ACC112 (cell line): Measurements from ENCODE around the gene PLD1.
A peak's percentile ranks its signal among the peaks of the same experiment; 100 is the strongest.
"Not testable (repeated sequence)": the region's sequence is repeated elsewhere in the genome, so short reads cannot be mapped to it uniquely, and the experiment has no call there.

Experiments used
- H2AFZ ChIP-seq: fragments of 200-600 bp; sonication (generic); one replicate; pipeline ENCODE4 v1.6.0; 2017; ENCODE audit warnings: antibody characterized with exemption, low read length; ENCODE audit not compliant: unreplicated experiment
- H3K27ac ChIP-seq: fragments of 200-600 bp; sonication (generic); 2 replicates; pipeline ENCODE4 v1.5.1; 2014; ENCODE audit warnings: low read depth, mild to moderate bottlenecking, antibody characterized with exemption, low read length, moderate library complexity
- H3K27me3 ChIP-seq: fragments of 200-600 bp; sonication (generic); 2 replicates; pipeline ENCODE4 v1.6.1; 2014; ENCODE audit warnings: mild to moderate bottlenecking, antibody characterized with exemption, low read length, moderate library complexity, mixed read lengths; ENCODE audit not compliant: insufficient read depth
- H3K36me3 ChIP-seq: fragments of 200-600 bp; sonication (generic); 2 replicates; pipeline ENCODE4 v1.6.1; 2016; ENCODE audit warnings: mild to moderate bottlenecking, antibody characterized with exemption, low read length, moderate library complexity, mixed read lengths; ENCODE audit not compliant: insufficient read depth
- H3K4me1 ChIP-seq: fragments of 200-600 bp; sonication (generic); one replicate; pipeline ENCODE4 v1.6.1; 2016; ENCODE audit warnings: low read length, mixed read lengths; ENCODE audit not compliant: insufficient read depth, unreplicated experiment, control insufficient read depth
- H3K4me3 ChIP-seq: fragments of 200-600 bp; sonication (generic); 2 replicates; pipeline ENCODE4 v1.5.1; 2014; ENCODE audit warnings: mild to moderate bottlenecking, low read depth, low read length
- H3K79me2 ChIP-seq: fragments of 200-600 bp; sonication (generic); one replicate; pipeline ENCODE4 v1.6.0; 2016; ENCODE audit warnings: low read length; ENCODE audit not compliant: control insufficient read depth, unreplicated experiment, insufficient read depth

Gene PLD1

DNA sequence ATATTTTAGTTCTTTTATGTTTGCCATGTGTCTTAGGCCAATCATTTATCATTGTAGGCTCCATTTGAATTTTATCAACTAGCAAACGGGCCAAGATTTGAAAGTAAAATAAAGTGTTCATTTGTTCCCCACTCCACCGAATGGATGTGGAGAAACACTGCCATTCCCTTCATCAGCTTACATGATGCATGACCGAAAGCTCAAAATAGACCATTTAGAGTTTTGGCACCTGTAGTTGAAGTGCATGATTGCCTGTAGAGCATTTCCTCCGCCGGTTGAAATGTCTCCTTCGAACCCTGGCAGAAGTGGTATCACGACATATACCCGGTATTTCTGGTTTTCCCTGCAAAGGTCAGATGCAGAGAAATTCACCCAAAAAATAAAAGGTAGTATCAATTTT lies 165.6 kb downstream of the PLD1 start:
- no peaks in the 10 kb centered on the region for H3K27me3 ChIP-seq
- H3K79me2 ChIP-seq, result no peaks in the 10 kb centered on the region
- H3K36me3 ChIP-seq, result no peaks in the 10 kb centered on the region
- H3K4me1 ChIP-seq, result peaks cover 15% of the 10 kb centered on the region
- no peak overlapping the region for H3K4me3 ChIP-seq
- no peak overlapping the region for H2AFZ ChIP-seq
- no peak overlapping the region for H3K27ac ChIP-seq

DNA sequence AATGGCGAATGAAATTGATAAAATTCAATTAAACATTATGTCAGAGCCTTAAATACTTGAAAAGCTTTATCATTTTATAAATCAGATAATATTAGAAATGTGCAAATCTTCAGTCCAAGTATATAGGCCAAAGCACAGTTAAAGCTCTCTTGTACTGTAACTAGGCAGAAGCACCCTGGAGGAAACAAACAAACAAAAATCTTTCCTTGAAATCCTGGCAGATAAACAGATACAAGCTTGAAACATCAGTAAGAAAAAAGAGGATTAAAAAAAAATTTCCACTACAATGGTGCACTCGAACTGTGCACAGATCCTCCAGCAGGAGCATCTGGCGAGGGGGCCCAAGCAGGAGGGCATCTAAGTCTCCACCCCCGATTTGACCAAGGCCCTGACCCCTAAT lies 166.6 kb downstream of the PLD1 start:
- Histone ChIP-seq H3K27me3 (no peaks in the 10 kb centered on the region), H3K4me1 (peaks cover 15% of the 10 kb centered on the region), H3K27ac (no peak overlapping the region)

DNA sequence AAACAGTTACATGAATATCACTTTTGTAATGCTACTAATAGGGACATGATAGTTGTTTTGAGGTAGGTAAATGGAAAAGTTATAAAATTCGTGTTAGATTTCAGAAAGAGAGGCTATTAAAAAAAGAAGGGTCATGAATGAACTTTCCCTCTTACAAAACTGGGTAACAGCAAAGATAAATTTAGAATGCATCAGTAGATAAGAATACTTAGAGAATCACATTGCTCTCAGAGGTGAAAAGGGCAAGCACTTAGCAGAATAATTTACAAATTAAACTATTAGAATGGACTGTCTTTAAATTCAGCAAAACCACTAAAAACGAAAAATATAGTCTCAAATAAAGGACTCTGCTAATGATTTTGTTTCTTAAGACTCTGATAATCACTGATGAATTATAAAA lies 167.2 kb downstream of the PLD1 start:
- no peak overlapping the region for H3K27ac ChIP-seq
- peaks cover 7% of the 10 kb centered on the region; the same call in 1 of the 2 replicates for H3K36me3 ChIP-seq
- H3K79me2 ChIP-seq, result no peaks in the 10 kb centered on the region
- no peak overlapping the region for H2AFZ ChIP-seq
- no peak overlapping the region for H3K4me3 ChIP-seq
- peaks cover 15% of the 10 kb centered on the region for H3K4me1 ChIP-seq
- no peaks in the 10 kb centered on the region for H3K27me3 ChIP-seq

More for the DNA sequence above, 166.6 kb downstream of the PLD1 start:
- H2AFZ ChIP-seq, result no peak overlapping the region
- H3K79me2 ChIP-seq, result no peaks in the 10 kb centered on the region
- H3K36me3 ChIP-seq, result peaks cover 2% of the 10 kb centered on the region; the same call in 1 of the 2 replicates
- no peak overlapping the region for H3K4me3 ChIP-seq

DNA sequence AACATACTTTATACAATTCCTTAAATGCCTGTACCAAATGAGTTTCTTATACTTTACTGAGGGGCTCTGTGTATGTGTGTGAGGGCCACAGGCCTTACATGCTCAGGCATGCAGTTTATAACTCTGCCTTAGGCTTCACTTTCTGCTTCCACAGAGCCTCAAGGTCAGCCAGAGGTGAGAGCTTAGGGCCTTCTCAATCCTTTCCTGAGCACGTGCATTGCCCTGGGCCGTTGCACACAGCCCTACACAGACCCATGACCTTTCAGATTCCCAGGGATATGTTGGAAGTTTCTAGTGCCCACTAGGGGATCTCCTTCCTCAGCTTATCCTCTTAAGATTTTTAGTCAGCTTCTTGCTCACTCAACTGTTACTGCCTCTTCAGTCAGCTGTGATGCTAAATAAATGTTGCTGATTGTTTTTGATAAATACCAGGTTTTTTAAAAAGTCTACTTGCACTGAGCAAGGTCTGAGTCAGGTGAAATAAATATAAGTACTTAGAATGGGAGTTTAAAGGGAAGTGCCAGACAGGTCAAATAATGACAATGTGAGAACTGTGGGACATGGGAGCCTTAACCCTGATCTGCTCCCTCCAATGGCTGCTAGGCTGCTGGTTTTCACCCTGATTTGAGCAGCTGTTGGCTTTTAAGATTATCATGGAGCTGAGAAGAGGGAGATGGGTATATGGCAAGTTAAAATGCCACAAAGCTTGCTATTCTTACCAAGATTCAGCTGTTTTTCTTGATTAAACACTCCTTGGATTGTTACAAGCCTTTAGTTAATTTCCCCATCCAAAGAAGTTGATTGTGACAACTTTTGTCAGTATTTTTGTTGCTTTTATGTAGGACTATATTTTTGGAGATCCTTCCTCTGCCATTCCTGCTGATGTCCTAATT lies 169.5 kb downstream of the PLD1 start:
- H2AFZ ChIP-seq, result no peak overlapping the region
- H3K36me3 ChIP-seq, result peaks cover 10% of the 10 kb centered on the region; the same call in 1 of the 2 replicates
- peaks cover 11% of the 10 kb centered on the region for H3K4me1 ChIP-seq
- no peaks in the 10 kb centered on the region for H3K27me3 ChIP-seq
- H3K27ac ChIP-seq, result peak overlapping the region; percentile 2
- H3K4me3 ChIP-seq, result no peak overlapping the region
- H3K79me2 ChIP-seq, result no peaks in the 10 kb centered on the region

DNA sequence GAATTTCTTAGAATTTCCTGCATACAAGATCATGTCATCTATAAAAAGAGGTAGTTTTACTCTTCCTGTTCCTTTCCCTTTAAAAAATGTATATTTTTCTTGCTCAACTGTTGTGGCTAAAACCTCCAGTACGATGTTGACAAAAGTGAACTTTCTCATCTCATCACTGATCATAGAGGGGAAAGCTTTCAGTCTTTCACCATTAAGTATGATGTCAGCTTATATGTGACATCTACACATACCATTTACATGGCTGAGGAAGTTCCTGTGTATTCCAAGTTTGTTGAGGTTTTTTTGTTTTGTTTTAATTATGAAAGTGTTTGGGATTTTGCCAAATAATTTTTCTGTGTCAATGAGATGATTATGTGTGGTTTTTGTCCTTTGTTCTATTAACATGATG lies 173.6 kb downstream of the PLD1 start:
- peaks cover 10% of the 10 kb centered on the region; the same call in 1 of the 2 replicates for H3K36me3 ChIP-seq
- no peak overlapping the region for H2AFZ ChIP-seq
- no peaks in the 10 kb centered on the region for H3K27me3 ChIP-seq
- H3K4me1 ChIP-seq, result peaks cover 11% of the 10 kb centered on the region
- no peaks in the 10 kb centered on the region for H3K79me2 ChIP-seq
- no peak overlapping the region for H3K27ac ChIP-seq
- H3K4me3 ChIP-seq, result no peak overlapping the region

DNA sequence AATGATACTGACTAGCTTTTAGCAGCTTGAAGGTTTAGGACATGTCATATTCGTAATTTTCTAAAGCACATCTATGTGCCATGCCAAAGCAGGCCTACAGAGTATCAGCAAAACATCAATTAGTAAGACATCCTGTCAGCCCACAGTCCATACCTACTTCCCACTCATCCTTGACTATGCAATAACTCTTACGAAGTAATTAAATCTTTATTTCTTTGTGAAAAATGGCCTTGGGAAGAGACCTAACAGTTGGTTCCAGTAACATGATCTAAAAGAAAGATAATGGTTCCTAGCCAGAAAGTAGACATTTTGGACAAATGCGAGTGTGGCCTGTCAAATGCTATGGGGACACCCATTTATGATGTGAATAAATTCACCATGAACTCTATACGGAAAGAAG lies 177.5 kb downstream of the PLD1 start:
- Histone ChIP-seq H3K79me2 (no peaks in the 10 kb centered on the region), H3K4me3 (no peak overlapping the region), H3K4me1 (no peaks in the 10 kb centered on the region), H3K27me3 (no peaks in the 10 kb centered on the region), H3K36me3 (0 out of 2 replicates have a peak, but pooled peaks cover 3% of the 10 kb centered on the region), H3K27ac (no peak overlapping the region), H2AFZ (no peak overlapping the region)

DNA sequence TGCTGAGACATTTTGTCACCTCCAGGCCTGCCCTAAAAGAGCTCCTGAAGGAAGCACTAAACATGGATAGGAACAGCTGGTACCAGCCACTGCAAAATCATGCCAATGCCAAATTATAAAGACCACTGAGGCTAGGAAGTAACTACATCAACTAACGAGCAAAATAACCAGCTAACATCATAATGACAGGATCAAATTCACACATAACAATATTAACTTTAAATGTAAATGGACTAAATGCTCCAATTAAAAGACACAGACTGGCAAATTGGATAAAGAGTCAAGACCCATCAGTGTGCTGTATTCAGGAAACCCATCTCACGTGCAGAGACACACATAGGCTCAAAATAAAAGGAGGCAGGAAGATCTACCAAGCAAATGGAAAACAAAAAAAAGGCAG lies 183.5 kb downstream of the PLD1 start:
- H3K36me3 ChIP-seq, H3K79me2 ChIP-seq, H3K27ac ChIP-seq, H2AFZ ChIP-seq, H3K27me3 ChIP-seq, H3K4me1 ChIP-seq, H3K4me3 ChIP-seq: not testable (repeated sequence)

DNA sequence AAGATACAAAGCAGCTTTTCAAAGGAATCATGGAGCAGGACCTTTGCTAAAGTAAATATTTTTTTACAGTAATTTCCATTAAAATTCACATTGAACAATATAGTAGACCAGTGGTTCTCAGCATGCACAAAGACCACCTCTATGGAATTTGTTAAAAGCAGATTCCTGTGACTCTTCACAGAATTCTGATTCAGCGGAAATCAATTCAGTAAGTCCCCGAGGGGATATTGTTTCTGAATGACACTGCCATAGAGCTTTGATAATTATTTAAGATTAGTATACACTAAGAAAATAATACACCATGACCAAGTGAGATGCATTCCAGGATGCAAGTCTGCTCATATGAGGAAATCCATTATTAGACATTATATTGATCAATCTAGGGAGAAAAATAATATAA lies 188.2 kb downstream of the PLD1 start:
- Histone ChIP-seq H3K27ac (no peak overlapping the region), H3K4me1 (no peaks in the 10 kb centered on the region), H3K27me3 (no peaks in the 10 kb centered on the region), H3K79me2 (no peaks in the 10 kb centered on the region), H2AFZ (no peak overlapping the region), H3K36me3 (peaks cover 9% of the 10 kb centered on the region), H3K4me3 (no peak overlapping the region)

DNA sequence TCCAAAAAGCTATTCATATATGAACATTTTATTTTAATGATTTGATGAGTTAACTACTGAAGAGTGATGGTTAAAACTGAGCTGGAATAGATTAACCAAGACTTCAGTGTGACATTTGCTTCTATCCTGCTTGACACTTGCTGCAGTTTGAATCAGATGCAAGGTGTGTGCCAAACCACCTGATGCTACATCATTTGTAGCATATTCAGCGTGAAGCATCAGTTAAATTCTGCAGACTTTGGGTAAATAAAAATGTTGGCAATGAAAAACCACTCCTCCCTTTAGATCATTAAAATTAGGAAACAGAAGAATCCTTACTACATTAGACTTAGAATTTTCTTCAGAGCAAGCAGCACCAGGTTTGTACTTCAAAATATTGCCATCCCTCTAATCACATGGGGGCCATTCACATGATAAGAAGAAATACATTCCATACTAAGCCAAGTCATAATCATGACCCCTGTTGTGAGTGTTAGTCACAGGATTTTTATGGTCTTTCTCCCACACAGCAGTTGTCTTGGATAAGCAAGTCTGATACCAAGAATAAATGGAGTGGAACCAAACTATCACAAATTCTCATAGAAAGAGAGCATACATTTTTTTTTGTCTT lies 189.4 kb downstream of the PLD1 start:
- no peaks in the 10 kb centered on the region for H3K27me3 ChIP-seq
- H2AFZ ChIP-seq, result no peak overlapping the region
- peaks cover 9% of the 10 kb centered on the region for H3K36me3 ChIP-seq
- no peaks in the 10 kb centered on the region for H3K79me2 ChIP-seq
- H3K27ac ChIP-seq, result no peak overlapping the region
- peaks cover under 1% of the 10 kb centered on the region for H3K4me1 ChIP-seq
- H3K4me3 ChIP-seq, result no peak overlapping the region

DNA sequence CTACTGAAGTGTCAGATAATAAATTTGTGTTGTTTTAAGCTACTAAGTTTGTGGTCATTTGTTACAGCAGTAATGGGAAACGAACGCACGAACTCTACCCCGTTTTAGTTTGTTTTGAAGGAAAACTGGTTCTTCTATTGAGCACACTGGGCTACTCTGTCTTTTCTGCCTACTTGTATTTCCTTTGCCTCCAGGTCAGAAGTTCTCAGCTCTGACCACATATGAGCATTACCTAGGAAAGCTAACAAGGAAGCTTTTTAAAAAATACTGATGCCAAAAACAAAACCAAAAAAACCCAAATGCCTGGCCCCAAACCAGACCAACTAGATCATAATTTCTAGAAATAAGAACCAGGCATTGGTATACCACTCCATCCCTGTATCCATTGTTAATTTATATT lies 193.5 kb downstream of the PLD1 start:
- Histone ChIP-seq H2AFZ (no peak overlapping the region), H3K79me2 (no peaks in the 10 kb centered on the region), H3K4me1 (peaks cover 18% of the 10 kb centered on the region), H3K4me3 (no peak overlapping the region), H3K36me3 (peaks cover 3% of the 10 kb centered on the region; the same call in 1 of the 2 replicates), H3K27me3 (no peaks in the 10 kb centered on the region), H3K27ac (no peak overlapping the region)

DNA sequence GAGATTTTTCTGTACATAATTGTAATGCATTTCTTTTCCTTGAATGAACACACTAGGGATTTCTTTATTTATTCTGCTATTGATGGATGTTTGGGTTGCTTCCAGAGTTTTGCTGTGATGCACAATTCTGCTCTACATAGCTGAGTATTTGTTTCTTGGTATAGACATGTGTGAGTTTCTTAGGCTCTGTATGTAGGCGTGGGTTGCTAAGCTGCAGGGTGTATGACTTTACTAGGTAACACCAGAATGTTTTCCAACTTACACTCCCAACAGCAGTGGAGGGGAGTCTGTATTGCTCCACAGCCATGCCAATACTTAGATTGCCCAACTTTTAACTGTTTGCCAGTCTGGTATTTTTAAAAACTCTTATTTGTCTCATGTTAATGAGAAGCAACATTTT lies 194.6 kb downstream of the PLD1 start:
- Histone ChIP-seq H3K4me3 (no peak overlapping the region), H3K27ac (peak overlapping the region; percentile 80), H3K79me2 (no peaks in the 10 kb centered on the region), H3K27me3 (no peaks in the 10 kb centered on the region), H3K36me3 (peaks cover 3% of the 10 kb centered on the region; the same call in 1 of the 2 replicates), H2AFZ (no peak overlapping the region), H3K4me1 (peaks cover 18% of the 10 kb centered on the region)
